Prostate gland (tissue), 2 donors: Measurements from ENCODE around the gene WWOX.

Source experiments
- CTCF ChIP-seq, 4 experiments: fragments of 200-600 bp in 2 of 4; fragments of 450-650 bp in 2 of 4; sonication (generic) in 2 of 4; IDR thresholded peaks; 1 replicate in 3 of 4; 2 replicates in 1 of 4; pipeline ENCODE4 v1.5.1; 2016 to 2019; ENCODE audit warnings: antibody characterized with exemption in 4 of 4, mild to moderate bottlenecking in 2 of 4, moderate library complexity in 2 of 4
- POLR2A ChIP-seq: fragments of 450-650 bp; IDR thresholded peaks from one replicate; pipeline ENCODE4 v1.6.1; 2016; ENCODE audit warnings: antibody characterized with exemption, mild to moderate bottlenecking

DNA sequence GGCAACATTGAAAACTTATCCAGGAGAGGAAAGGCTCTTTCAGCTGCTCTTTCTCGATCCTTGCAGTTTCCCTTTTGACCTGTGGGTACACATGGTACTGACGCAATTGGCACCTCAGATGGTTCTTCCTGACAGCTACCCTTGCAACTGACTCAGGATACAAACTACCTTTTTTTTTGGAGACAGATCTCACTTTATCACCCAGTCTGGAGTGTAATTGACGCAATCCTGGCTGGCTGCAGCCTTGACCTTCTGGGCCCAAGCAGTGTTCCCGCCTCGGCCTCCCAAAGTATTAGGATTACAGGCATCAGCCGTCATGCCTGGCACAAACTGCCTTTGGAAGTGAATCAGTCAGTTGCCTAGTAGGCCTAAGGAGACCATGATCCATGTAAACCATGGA, 607.2 kb downstream of the WWOX start:
- no peak for TF ChIP-seq CTCF (IDR thresholded peaks at IDR 0.05)
- TF ChIP-seq POLR2A: no peak
